Measurements from ENCODE around the gene DCTPP1. TPM values are rescaled to one million over a fixed set of nuclear protein-coding genes. Genes with fewer than 3 reads are reported as not detected.
"Not testable (repeated sequence)": the region's sequence is repeated elsewhere in the genome, so short reads cannot be mapped to it uniquely, and the experiment has no call there.

DCTPP1 gene
- total RNA-seq, result 10 to 100 TPM; 20.7 to 33.3 (median 27.6) TPM

GRCh38 chr16:30429678-30430427, at the start of gene DCTPP1:
Gene DCTPP1 (minus strand): TSS chr16:30430030. CDS start chr16:30429980, 50 bp downstream.
- Histone ChIP-seq H3K4me1 (peaks cover 0 to 17% (median 3%) of the 10 kb centered on the region in 4 donors), H3K36me3 (peaks cover 0 to 8% (median 0%) of the 10 kb centered on the region in 3 donors), H3K4me3 (peak within 1 kb of the TSS; percentile 61 to 80 (median 66)), H3K27me3 (no peaks in the 10 kb centered on the region), H3K27ac (peak within 1 kb of the TSS; percentile 67 to 84 (median 76)), H3K9me3 (no peaks in the 10 kb centered on the region)
- TF ChIP-seq CTCF (IDR thresholded peaks at IDR 0.05) (peak; percentile 81 to 98 (median 92)), POLR2A (IDR thresholded peaks at IDR 0.05) (peak in 1 of 2 donors; percentile 49)
- DNase-seq, result peak; percentile 94 to 99 (median 98)

- Histone ChIP-seq H3K36me3 (no peaks in the 10 kb centered on the region), H3K4me3 (no peak overlapping the region), H3K27me3 (no peaks in the 10 kb centered on the region), H3K9me3 (no peaks in the 10 kb centered on the region), H3K27ac (no peak overlapping the region), H3K4me1 (no peaks in the 10 kb centered on the region)
- DNase-seq, result no peak
- TF ChIP-seq CTCF (IDR thresholded peaks at IDR 0.05) (no peak), POLR2A (IDR thresholded peaks at IDR 0.05) (no peak)
Observed at GRCh38 chr16:30478766-30479478, 49.1 kb upstream of the DCTPP1 start.

GRCh38 chr16:30477773-30478172, 47.9 kb upstream of the DCTPP1 start:
- not testable (repeated sequence) for H3K27ac ChIP-seq, H3K4me1 ChIP-seq, H3K9me3 ChIP-seq, H3K27me3 ChIP-seq, H3K4me3 ChIP-seq, H3K36me3 ChIP-seq, DNase-seq

- Histone ChIP-seq H3K27me3 (no peaks in the 10 kb centered on the region), H3K9me3 (no peaks in the 10 kb centered on the region), H3K4me3 (no peak overlapping the region), H3K36me3 (no peaks in the 10 kb centered on the region), H3K4me1 (no peaks in the 10 kb centered on the region), H3K27ac (no peak overlapping the region)
- no peak for TF ChIP-seq CTCF (IDR thresholded peaks at IDR 0.05)
- TF ChIP-seq POLR2A (IDR thresholded peaks at IDR 0.05), result no peak
- no peak for DNase-seq
Observed at GRCh38 chr16:30476991-30477390, 47.2 kb upstream of the DCTPP1 start.

- TF ChIP-seq POLR2A (IDR thresholded peaks at IDR 0.05), result no peak
- peaks cover 0 to 11% (median 3%) of the 10 kb centered on the region in 4 donors for H3K4me1 ChIP-seq
- no peaks in the 10 kb centered on the region for H3K36me3 ChIP-seq
- no peak for DNase-seq
- peak overlapping the region in 2 of 4 donors; percentile 44 for H3K4me3 ChIP-seq
- no peaks in the 10 kb centered on the region for H3K9me3 ChIP-seq
- H3K27me3 ChIP-seq, result no peaks in the 10 kb centered on the region
- H3K27ac ChIP-seq, result peak overlapping the region in 1 of 4 donors; percentile 86
Observed at GRCh38 chr16:30474684-30475083, 44.9 kb upstream of the DCTPP1 start.

GRCh38 chr16:30474074-30474452, 44.2 kb upstream of the DCTPP1 start:
- Histone ChIP-seq H3K4me1 (peaks cover 0 to 11% (median 3%) of the 10 kb centered on the region in 4 donors), H3K27me3 (no peaks in the 10 kb centered on the region), H3K36me3 (no peaks in the 10 kb centered on the region), H3K27ac (peak overlapping the region; percentile 38 to 86 (median 67)), H3K9me3 (no peaks in the 10 kb centered on the region), H3K4me3 (peak overlapping the region; percentile 22 to 44 (median 42))
- no peak for TF ChIP-seq POLR2A (IDR thresholded peaks at IDR 0.05)
- TF ChIP-seq CTCF (IDR thresholded peaks at IDR 0.05), result no peak
- DNase-seq, result no peak
